ENCODE measurements around the gene GSTM4. TPM values are rescaled to one million over a fixed set of nuclear protein-coding genes. Genes with fewer than 3 reads are reported as not detected.

GSTM4 gene
- total and polyA plus RNA-seq, 2 of the 4 experiments (the other 2 are of a cell fraction) = 10.4 to 37.8 TPM

DNA sequence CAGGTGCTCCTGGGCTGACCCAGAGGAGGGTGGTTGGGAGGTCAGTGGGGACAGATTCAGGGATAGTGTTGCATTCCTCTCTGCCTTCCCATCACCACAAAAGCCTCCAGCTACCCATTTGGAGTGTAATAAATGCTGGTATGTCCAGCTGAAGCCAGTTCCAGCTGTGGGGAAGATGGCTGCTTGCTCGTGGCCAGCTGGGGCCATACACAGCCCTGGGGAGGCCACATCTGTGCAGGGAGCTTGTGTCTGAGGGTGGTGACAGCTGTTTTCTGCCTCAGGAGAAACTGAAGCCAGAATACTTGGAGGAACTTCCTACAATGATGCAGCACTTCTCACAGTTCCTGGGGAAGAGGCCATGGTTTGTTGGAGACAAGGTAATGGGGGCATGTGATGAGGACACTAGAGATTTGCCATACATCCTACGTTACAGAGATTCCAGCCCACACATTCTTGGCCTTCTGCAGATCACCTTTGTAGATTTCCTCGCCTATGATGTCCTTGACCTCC is 2.7 kb downstream of the GSTM4 start:
- no peaks in the 10 kb centered on the region for H4K20me1 ChIP-seq (ENCODE audit: insufficient read depth, low read length)
- no peak overlapping the region for H3K9ac ChIP-seq (ENCODE audit: low read depth, low read length)
- peaks cover 0 to 10% of the 10 kb centered on the region in 2 experiments; a peak in 3 of 4 replicates for H3K79me1 ChIP-seq (ENCODE audit: low read depth in 1 of 2, low read length in 2 of 2)
- no peak overlapping the region for H3K4ac ChIP-seq (ENCODE audit: low read depth, low read length)
- H3K23ac ChIP-seq (ENCODE audit: low read depth, low read length) = no peak overlapping the region
- H2AK9ac ChIP-seq (replicated peaks; ENCODE audit: low read depth, low read length, poor library complexity) = no peak overlapping the region
- BruUV-seq (replicated peaks) = no TSS peak
- H3K4me1 ChIP-seq (ENCODE audit: control insufficient read depth, insufficient read depth, low read length) = peaks cover 1% of the 10 kb centered on the region
- H2AFZ ChIP-seq (replicated peaks; ENCODE audit: low read length, poor library complexity) = no peak overlapping the region
- no peak overlapping the region for H2BK120ac ChIP-seq (ENCODE audit: low read depth, low read length)
- H3K4me2 ChIP-seq (ENCODE audit: low read depth, low read length) = no peak overlapping the region
- no peak overlapping the region for H3K14ac ChIP-seq (replicated peaks; ENCODE audit: low read depth, low read length)
- H2AK5ac ChIP-seq (ENCODE audit: low read depth, low read length) = no peak overlapping the region
- WGBS, 2 experiments (ENCODE audit: extremely low coverage in 2 of 2, insufficient read length in 1 of 2) = no CpG with 5 or more reads among the region's 3 CpGs
- no peaks in the 10 kb centered on the region for H3K9me3 ChIP-seq (ENCODE audit: control insufficient read depth, insufficient read depth, low read length)
- DNase-seq = no peak
- no peak overlapping the region for H3K56ac ChIP-seq (ENCODE audit: extremely low read depth, insufficient read depth, low read length)
- H3K27ac ChIP-seq (ENCODE audit: insufficient read depth, low read length) = no peak overlapping the region
- intact Hi-C loops (cut with micrococcal nuclease) = no loop called here
- in situ Hi-C loops (cut with MboI; ENCODE audit: low sequenced_read_pairs) = no loop called here
- no peaks in the 10 kb centered on the region for H3K27me3 ChIP-seq (ENCODE audit: control insufficient read depth, insufficient read depth, low read length)
- H4K5ac ChIP-seq (ENCODE audit: low read depth, low read length) = no peak overlapping the region
- CTCF ChIA-PET = no interaction called here
- H2BK20ac ChIP-seq (ENCODE audit: low read depth, low read length) = no peak overlapping the region
- no peak overlapping the region for H2BK15ac ChIP-seq (ENCODE audit: low read depth, low read length)
- no peak overlapping the region for H4K91ac ChIP-seq (ENCODE audit: insufficient read depth, low read depth, low read length)
- H3K18ac ChIP-seq (ENCODE audit: low read depth, low read length) = no peak overlapping the region
- peaks cover 11% of the 10 kb centered on the region for H3K9me1 ChIP-seq (ENCODE audit: insufficient read depth, low read length)
- no peak overlapping the region for H3K4me3 ChIP-seq (ENCODE audit: insufficient read depth, low read depth, low read length)
- TF ChIP-seq CTCF (conservative IDR thresholded peaks at IDR 0.05; ENCODE audit: low read depth, low read length) = no peak
- no peak for TF ChIP-seq MAFK (IDR thresholded peaks at IDR 0.05; ENCODE audit: low read depth, low read length)
- TF ChIP-seq BHLHE40 (IDR thresholded peaks at IDR 0.05; ENCODE audit: low read depth, low read length) = no peak
- no peak for TF ChIP-seq MAZ (IDR thresholded peaks at IDR 0.05; ENCODE audit: borderline replicate concordance, low read depth, low read length)
- no peak for TF ChIP-seq POLR2A (IDR thresholded peaks at IDR 0.05; ENCODE audit: low read depth, low read length)
- TF ChIP-seq RCOR1 (IDR thresholded peaks at IDR 0.05; ENCODE audit: insufficient replicate concordance, low read length) = no peak
- TF ChIP-seq ELK1 (IDR thresholded peaks at IDR 0.05; ENCODE audit: borderline replicate concordance, low read depth, low read length) = no peak
- TF ChIP-seq MXI1 (IDR thresholded peaks at IDR 0.05; ENCODE audit: borderline replicate concordance, low read depth, low read length) = no peak
- no peak overlapping the region for H2BK5ac ChIP-seq (ENCODE audit: low read depth, low read length, poor library complexity, severe bottlenecking)
- no peak for ATAC-seq (ENCODE audit: low read depth)
- dilution Hi-C loops (cut with HindIII; ENCODE audit: low sequenced_read_pairs, unreplicated experiment) = no loop called here
- H3K36me3 ChIP-seq (ENCODE audit: control insufficient read depth, insufficient read depth, low read length) = peaks cover 16% of the 10 kb centered on the region; the same call in 1 of the 2 replicates
- H4K8ac ChIP-seq (ENCODE audit: low read depth in 2 of 2, low read length in 2 of 2) = no peak overlapping the region
- POLR2A ChIA-PET (ENCODE audit: unreplicated experiment) = no interaction called here
